Hematopoietic multipotent progenitor cell treated with erythropoietin and hydrocortisone succinate and interleukin-3 and kit ligand, for 4 days (in vitro differentiated cells): ENCODE measurements around the gene GIGYF2.
"Not testable (repeated sequence)": the region's sequence is repeated elsewhere in the genome, so short reads cannot be mapped to it uniquely, and the experiment has no call there.

Experiments used
- DNase-seq: peaks from one replicate; pipeline ENCODE4 v3.0.0-alpha.2; 2015

Gene GIGYF2

DNA sequence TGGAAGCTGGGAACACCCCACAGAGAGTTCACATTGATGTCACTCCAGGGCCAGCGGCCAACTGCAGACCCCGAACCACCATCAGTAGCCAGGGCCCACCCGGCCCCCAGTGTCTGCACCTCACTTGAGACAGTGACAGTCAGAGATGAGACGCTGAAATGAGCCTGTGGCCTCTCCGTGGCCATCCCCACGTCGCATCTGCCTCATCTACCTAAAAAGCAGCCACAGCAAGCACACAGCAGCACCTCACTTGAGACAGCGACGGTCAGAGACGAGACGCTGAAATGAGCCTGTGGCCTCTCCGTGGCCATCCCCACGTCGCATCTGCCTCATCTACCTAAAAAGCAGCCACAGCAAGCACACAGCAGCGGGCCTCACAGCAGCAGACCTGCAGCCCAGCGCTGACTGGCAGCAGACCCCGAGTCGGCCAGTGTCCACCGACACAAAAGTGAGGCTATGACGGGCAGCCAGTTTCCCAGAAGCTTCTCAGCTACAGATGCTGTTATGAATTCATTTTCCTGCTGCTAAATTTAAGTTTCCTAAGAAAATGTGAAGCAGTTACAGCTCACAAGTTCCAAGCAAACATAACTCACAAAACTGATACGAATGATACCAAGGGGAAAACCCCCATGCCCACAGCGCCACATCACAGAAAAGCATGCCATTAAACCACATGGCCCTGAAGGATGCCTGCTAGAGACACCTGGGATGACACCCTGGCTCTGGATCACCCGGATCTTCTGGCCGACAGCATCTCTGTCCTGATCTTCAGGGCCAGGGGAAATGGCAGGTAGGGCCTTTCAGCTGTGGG, 200.7 kb downstream of the GIGYF2 start:
- no peak for DNase-seq

DNA sequence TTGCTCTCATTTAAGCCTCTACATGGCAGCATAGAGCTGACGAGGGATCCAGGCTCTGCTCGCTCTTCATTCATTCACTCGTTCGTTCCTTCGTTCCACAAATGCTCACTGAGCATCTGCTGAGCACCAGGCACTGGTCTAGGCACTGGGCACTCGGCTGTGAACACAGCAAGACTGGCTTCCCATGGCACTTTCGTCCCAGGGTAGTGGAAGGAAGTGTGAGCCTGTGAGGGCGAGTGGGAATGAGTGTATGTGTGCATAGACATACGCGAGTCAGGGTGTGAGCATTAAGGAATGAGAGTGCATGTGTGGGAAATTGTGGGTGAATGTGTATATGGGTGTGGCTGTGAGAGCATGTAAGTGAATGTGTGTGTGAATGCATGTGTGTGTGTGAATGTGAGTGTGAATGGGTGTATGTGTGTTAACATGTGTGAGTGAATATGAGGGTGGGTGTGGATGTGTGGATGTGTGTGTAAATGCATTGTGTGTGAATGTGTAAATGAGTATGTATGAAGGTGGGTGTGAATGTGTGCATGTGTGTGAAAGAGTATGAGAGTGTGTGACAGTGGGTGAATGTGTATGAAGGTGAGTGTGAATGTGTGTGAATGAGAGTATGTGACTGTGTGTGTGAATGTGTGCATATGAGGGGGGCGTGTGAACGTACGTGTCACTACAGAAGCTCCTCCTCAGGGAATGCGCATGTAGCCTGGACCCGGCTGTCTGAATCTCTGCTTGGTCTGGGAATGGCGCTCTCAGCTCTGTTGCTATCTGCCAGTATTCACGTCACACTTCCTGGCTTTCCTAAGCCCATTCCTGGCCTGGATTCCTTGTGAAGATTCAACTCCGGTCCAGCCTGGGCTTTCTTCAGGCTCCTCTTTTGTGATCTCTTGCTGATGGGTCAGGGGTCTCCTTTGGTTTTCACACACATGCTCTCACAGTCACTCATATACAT, 201.7 kb downstream of the GIGYF2 start:
- no peak for DNase-seq

DNA sequence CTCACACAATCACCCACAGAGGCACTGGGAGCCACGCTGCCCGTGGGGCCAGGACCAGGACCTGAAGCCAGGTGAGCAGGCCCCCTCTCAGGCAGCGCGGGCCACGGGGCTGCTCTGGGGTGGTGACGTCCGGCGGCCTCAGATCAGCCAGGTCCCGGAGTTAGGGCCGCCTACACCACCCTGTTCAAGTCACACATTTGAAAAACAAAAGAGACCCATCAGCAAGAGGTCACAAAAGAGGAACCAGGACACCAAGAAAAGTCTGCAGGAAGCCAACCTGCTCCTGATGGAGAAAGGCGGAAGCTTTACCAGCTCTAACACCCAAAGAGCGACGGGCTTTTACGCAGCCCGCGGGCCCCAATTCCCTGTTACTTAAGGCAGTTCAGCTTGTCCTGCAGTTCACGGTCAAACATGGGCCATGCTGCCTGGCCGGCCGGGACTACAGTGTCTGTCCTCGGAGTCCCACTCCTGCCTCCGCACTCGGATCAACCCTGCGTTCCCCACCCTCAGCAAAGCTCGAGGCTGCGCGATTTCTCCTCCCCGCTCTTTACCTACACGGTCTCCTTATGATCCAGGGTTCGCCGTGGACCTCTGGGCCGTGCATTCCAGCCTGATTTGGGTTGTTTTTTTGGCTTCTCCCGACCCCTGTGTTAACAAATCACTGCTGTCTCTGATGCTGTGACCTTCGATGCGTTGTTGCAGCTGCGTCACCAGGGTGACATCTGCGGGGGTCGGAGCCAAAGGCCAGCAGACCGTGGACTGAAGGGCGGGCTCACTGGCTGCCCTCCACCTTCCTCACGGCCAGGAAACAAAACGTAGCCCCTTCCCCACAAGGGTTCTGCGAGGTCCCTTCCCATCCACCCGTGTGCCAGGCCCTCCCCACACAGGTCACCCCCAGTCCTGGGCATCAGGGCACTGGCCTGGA, 203.9 kb downstream of the GIGYF2 start:
- DNase-seq: peak; percentile 29

DNA sequence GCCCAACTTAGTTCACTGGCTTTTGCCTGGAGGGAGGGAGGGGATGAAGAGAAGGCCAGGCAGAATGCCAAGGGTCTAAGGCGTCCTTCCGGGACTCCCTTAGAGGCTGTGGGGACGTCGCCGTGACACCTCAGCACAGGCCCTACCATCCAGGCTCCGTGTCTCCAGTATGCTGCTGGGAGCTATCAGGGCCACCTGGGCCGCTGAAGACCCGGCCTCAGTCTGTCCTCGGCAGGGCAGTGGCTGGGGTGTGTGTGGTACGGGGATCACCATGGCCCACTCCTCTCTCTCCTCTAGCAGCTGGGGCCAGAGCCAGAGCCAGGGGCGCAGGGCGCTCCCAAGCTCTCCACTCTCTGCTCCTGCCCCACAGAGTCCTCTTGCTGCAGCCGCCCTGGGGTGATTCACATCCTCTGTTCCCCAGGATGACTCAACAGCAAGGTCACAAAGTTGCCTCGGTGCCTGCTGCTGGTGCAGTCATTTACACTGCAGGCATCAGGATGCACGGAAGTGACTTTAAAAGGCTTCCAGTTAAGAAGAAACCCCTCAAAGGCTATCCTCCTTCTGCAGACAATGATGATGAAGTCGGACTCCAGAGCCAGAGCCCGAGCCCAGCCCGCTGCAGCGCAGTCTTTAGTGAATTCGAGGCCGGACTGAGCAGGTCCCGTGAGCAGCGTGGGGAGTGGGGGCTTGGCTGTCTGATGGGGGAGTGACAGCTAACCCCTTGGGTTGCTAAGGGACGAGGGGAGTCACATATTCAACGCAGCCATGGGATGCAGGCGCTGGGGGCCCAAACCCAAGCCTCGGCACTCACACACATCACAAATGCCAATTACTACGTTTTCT, 204.8 kb downstream of the GIGYF2 start:
- DNase-seq: no peak

DNA sequence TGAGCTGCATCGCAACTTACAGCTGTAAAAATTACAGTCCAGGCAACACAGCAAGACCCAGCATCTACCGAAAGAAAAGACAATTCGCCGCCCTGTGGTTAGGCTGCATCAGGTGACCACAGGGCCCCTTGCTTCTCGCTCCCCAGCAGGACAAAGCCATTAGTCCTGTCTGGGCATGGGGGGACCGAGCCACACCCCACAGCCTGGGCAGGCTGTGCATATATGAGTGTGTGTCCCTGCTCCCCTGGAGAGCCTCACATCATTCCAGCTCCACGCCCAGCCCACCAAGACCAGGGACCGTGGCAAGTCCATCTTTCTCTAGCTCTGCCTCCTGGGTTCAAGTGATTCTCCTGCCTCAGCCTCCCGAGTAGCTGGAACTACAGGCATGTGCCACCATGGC, 206.9 kb downstream of the GIGYF2 start:
- DNase-seq: no peak

DNA sequence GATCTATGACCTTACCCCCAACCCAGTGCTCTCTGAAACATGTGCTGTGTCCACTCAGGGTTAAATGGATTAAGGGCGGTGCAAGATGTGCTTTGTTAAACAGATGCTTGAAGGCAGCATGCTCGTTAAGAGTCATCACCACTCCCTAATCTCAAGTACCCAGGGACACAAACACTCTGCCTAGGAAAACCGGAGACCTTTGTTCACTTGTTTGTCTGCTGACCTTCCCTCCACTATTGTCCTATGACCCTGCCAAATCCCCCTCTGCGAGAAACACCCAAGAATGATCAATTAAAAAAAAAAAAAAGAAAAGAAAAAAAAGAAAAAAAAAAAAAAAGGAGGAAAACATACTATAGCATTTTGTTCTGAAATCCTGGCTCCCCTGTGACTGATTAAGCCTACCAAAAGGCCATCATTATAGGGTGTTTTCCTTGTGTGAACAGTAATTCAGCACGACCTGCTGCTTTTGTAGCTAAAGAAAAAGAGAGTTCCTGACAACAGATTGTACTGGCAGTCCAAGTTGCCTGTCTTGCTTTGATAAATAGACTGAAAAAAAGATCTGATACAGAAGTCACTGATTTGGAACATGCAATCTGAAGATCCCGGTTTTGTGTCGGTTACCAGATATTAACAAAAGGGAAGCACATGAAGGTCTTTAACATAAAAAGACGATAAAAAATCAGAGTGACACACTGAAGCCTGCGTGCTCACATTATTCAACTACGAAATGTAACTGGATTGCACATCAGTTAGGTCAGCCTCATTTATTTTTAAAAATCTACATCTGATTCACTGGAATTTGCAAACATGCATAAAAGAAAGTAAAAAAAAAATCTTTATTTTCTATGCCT, 210.0 kb downstream of the GIGYF2 start:
- not testable (repeated sequence) for DNase-seq

DNA sequence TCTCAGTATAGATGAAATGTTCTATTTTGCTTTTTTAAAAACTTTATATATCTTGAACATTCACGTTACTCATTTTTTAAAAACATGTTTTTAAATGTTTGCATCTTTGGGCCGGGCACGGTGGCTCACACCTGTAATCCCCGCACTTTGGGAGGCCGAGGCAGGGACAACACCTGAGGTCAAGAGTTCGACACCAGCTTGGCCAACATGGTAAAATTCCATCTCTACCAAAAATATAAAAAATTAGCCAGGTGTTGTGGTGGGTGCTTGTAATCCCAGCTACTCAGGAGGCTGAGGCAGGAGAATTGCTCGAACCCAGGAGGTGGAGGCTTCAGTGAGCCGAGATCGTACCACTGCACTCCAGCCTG, 210.6 kb downstream of the GIGYF2 start:
- not testable (repeated sequence) for DNase-seq

DNA sequence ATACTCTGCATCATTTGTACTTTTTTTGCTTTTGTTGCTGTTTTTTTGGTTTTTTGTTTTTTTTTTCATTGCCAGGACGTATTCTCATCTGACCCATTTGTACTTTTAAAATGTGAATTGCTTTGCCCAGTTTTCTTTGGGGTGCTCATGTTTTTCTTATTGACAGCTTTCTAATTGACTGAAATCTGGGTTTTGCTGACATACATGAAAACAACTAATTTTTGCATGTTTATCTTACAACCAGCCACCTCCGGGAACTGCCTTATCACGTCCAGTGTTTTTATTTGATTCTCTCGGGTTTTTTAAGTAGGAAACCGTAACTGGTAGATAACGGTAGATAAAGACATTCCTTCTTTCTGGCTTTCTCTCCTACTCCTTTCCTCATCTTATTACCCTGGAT, 211.6 kb downstream of the GIGYF2 start:
- DNase-seq: no peak
